HEK293 (cell line): Measurements from ENCODE around the gene GASK1B.

Experiments
- CTCF ChIA-PET: fragments of 350-600 bp; formaldehyde crosslinking; extraction: SDS; loops from one replicate; lab custom pipeline; 2021; ENCODE audit warnings: antibody characterized with exemption; lab: Yijun Ruan, JAX
- POLR2A ChIA-PET: fragments of 300-600 bp; formaldehyde crosslinking; extraction: SDS; loops from one replicate; lab custom pipeline; 2020; ENCODE audit warnings: antibody characterized with exemption, inconsistent platforms; lab: Yijun Ruan, JAX
- H3K27ac ChIP-seq: fragments of 200-500 bp; sonication (Bioruptor generic); 2 replicates; pipeline ENCODE4 v1.5.1; 2014; ENCODE audit warnings: low read depth, low read length, control low read depth, inconsistent platforms; ENCODE audit errors: extremely low read depth
- H3K36me3 ChIP-seq, 2 experiments: fragments of 200-500 bp in 1 of 2; sonication (Bioruptor generic) in 1 of 2; 1 replicate in 1 of 2; 2 replicates in 1 of 2; pipeline ENCODE4 v1.5.1; 2014 to 2017; ENCODE audit warnings: inconsistent platforms in 2 of 2, low read length in 2 of 2; ENCODE audit not compliant: control insufficient read depth in 2 of 2, insufficient read depth in 1 of 2
- H3K4me1 ChIP-seq: fragments of 200-500 bp; sonication (Bioruptor generic); 2 replicates; pipeline ENCODE4 v1.5.1; 2014; ENCODE audit warnings: mild to moderate bottlenecking, low read length, inconsistent platforms; ENCODE audit not compliant: control insufficient read depth, insufficient read depth
- H3K4me3 ChIP-seq: 2 replicates; pipeline ENCODE4 v1.5.1; 2011; ENCODE audit warnings: low read depth, mild to moderate bottlenecking, control low read depth, low read length, moderate library complexity
- H3K9me3 ChIP-seq: fragments of 200-500 bp; sonication (Bioruptor generic); 2 replicates; pipeline ENCODE4 v1.5.1; 2014; ENCODE audit warnings: low read depth, low read length, inconsistent platforms; ENCODE audit not compliant: control insufficient read depth, insufficient read depth
- HOXA7 ChIP-seq: sonication (generic); formaldehyde crosslinking; IDR thresholded peaks from 2 replicates; pipeline ENCODE4 v1.8.1; 2022; ENCODE audit warnings: missing genetic modification reagents, borderline replicate concordance
- RBAK ChIP-seq: fragments of 450-650 bp; formaldehyde crosslinking; IDR thresholded peaks from 2 replicates; pipeline ENCODE4 v1.5.1; 2016; ENCODE audit warnings: missing biosample characterization, missing genetic modification characterization
- SCRT1 ChIP-seq: fragments of 450-650 bp; formaldehyde crosslinking; IDR thresholded peaks from 2 replicates; pipeline ENCODE4 v1.5.1; 2016; ENCODE audit warnings: missing biosample characterization, missing genetic modification characterization, borderline replicate concordance
- SP3 ChIP-seq: fragments of 450-650 bp; formaldehyde crosslinking; IDR thresholded peaks from 2 replicates; pipeline ENCODE4 v1.5.1; 2016; ENCODE audit warnings: missing biosample characterization, missing genetic modification characterization
- TRIM28 ChIP-seq: IDR thresholded peaks from 2 replicates; pipeline ENCODE4 v1.6.1; 2011; ENCODE audit warnings: low read length, control low read depth, borderline replicate concordance
- YY2 ChIP-seq: fragments of 450-650 bp; formaldehyde crosslinking; IDR thresholded peaks from 2 replicates; pipeline ENCODE4 v1.5.1; 2016; ENCODE audit warnings: missing biosample characterization, missing genetic modification characterization
- ZBTB6 ChIP-seq: fragments of 450-650 bp; formaldehyde crosslinking; IDR thresholded peaks from 2 replicates; pipeline ENCODE4 v1.5.1; 2017; ENCODE audit warnings: missing biosample characterization, missing genetic modification characterization
- ZFHX2 ChIP-seq: fragments of 450-650 bp; formaldehyde crosslinking; conservative IDR thresholded peaks from 2 replicates; pipeline ENCODE4 v1.5.1; 2016; ENCODE audit warnings: missing biosample characterization, missing genetic modification characterization
- ZIC2 ChIP-seq: fragments of 450-650 bp; formaldehyde crosslinking; IDR thresholded peaks from 2 replicates; pipeline ENCODE4 v1.5.1; 2016; ENCODE audit warnings: missing biosample characterization, missing genetic modification characterization
- ZNF10 ChIP-seq: fragments of 450-650 bp; formaldehyde crosslinking; IDR thresholded peaks from 2 replicates; pipeline ENCODE4 v1.5.1; 2017; ENCODE audit warnings: missing biosample characterization, missing genetic modification characterization
- ZNF211 ChIP-seq: fragments of 450-650 bp; formaldehyde crosslinking; IDR thresholded peaks from 2 replicates; pipeline ENCODE4 v1.5.1; 2016; ENCODE audit warnings: low read depth, missing biosample characterization, missing genetic modification characterization
- ZNF239 ChIP-seq: fragments of 450-650 bp; formaldehyde crosslinking; IDR thresholded peaks from 2 replicates; pipeline ENCODE4 v1.5.1; 2016; ENCODE audit warnings: missing biosample characterization, missing genetic modification characterization
- ZNF335 ChIP-seq: fragments of 450-650 bp; formaldehyde crosslinking; conservative IDR thresholded peaks from 2 replicates; pipeline ENCODE4 v1.5.1; 2016; ENCODE audit warnings: missing biosample characterization, missing genetic modification characterization
- ZNF394 ChIP-seq: fragments of 450-650 bp; formaldehyde crosslinking; IDR thresholded peaks from 2 replicates; pipeline ENCODE4 v1.5.1; 2016; ENCODE audit warnings: missing biosample characterization, missing genetic modification characterization, mild to moderate bottlenecking, moderate library complexity, borderline replicate concordance
- ZNF433 ChIP-seq: fragments of 450-650 bp; formaldehyde crosslinking; IDR thresholded peaks from 2 replicates; pipeline ENCODE4 v1.5.1; 2016; ENCODE audit warnings: missing biosample characterization, missing genetic modification characterization, low read depth
- ZNF473 ChIP-seq: fragments of 450-650 bp; formaldehyde crosslinking; IDR thresholded peaks from 2 replicates; pipeline ENCODE4 v1.5.1; 2017; ENCODE audit warnings: missing biosample characterization, missing genetic modification characterization
- ZNF501 ChIP-seq: fragments of 450-650 bp; formaldehyde crosslinking; IDR thresholded peaks from 2 replicates; pipeline ENCODE4 v1.5.1; 2016; ENCODE audit warnings: missing biosample characterization, missing genetic modification characterization
- ZNF514 ChIP-seq: fragments of 450-650 bp; formaldehyde crosslinking; IDR thresholded peaks from 2 replicates; pipeline ENCODE4 v1.5.1; 2016; ENCODE audit warnings: missing biosample characterization, missing genetic modification characterization
- ZNF548 ChIP-seq: fragments of 450-650 bp; formaldehyde crosslinking; IDR thresholded peaks from 2 replicates; pipeline ENCODE4 v1.5.1; 2016; ENCODE audit warnings: missing biosample characterization, missing genetic modification characterization
- ZNF571 ChIP-seq: fragments of 450-650 bp; formaldehyde crosslinking; IDR thresholded peaks from 2 replicates; pipeline ENCODE4 v1.5.0; 2017; ENCODE audit warnings: missing biosample characterization, missing genetic modification characterization
- ZNF596 ChIP-seq: fragments of 450-650 bp; IDR thresholded peaks from 2 replicates; pipeline ENCODE4 v1.5.0; 2018; ENCODE audit warnings: missing biosample characterization, mild to moderate bottlenecking, missing genetic modification characterization, moderate library complexity
- ZNF791 ChIP-seq: fragments of 450-650 bp; formaldehyde crosslinking; IDR thresholded peaks from 2 replicates; pipeline ENCODE4 v1.5.1; 2016; ENCODE audit warnings: missing biosample characterization, missing genetic modification characterization
- ZSCAN30 ChIP-seq: fragments of 450-650 bp; IDR thresholded peaks from 2 replicates; pipeline ENCODE4 v1.5.1; 2018; ENCODE audit warnings: missing biosample characterization, mild to moderate bottlenecking, missing genetic modification characterization, moderate library complexity
- ZXDB ChIP-seq: fragments of 450-650 bp; formaldehyde crosslinking; IDR thresholded peaks from 2 replicates; pipeline ENCODE4 v1.5.1; 2016; ENCODE audit warnings: missing biosample characterization, missing genetic modification characterization
- TF ChIP-seq, protein P1 (sequence below): fragments of 450-650 bp; formaldehyde crosslinking; IDR thresholded peaks from 2 replicates; pipeline ENCODE4; 2016; ENCODE audit warnings: missing biosample characterization, missing genetic modification characterization
- TF ChIP-seq, protein P2 (sequence below): fragments of 450-650 bp; formaldehyde crosslinking; IDR thresholded peaks from 2 replicates; pipeline ENCODE4 v1.5.1; 2016; ENCODE audit warnings: missing biosample characterization, missing genetic modification characterization
- TF ChIP-seq, protein P3 (sequence below): fragments of 450-650 bp; formaldehyde crosslinking; IDR thresholded peaks from 2 replicates; pipeline ENCODE4 v1.5.0; 2017; ENCODE audit warnings: missing biosample characterization, missing genetic modification characterization, borderline replicate concordance
- TF ChIP-seq, protein P4 (sequence below): fragments of 450-650 bp; formaldehyde crosslinking; IDR thresholded peaks from 2 replicates; pipeline ENCODE4 v1.5.1; 2016; ENCODE audit warnings: missing biosample characterization, missing genetic modification characterization, low read depth

The GASK1B gene

GRCh38 chr4:158161551-158162354, 11.1 kb downstream of the GASK1B start:
- ChIA-PET CTCF (interaction anchor here (0.7 to 0.8 kb wide), 2 partner anchors 10 to 65 kb away, joined by 3 read pairs; no protein-coding TSS in a partner anchor), POLR2A (no interaction called here)
- H3K27ac ChIP-seq, result no peak overlapping the region
- TF ChIP-seq ZNF548 (tag by site-specific recombination), result no peak
- TF ChIP-seq RBAK (tag by site-specific recombination), result no peak
- TF ChIP-seq ZNF394 (tag by site-specific recombination), result no peak
- TF ChIP-seq YY2, result no peak
- TF ChIP-seq ZNF211 (tag by site-specific recombination), result no peak
- TF ChIP-seq, protein P1, sequence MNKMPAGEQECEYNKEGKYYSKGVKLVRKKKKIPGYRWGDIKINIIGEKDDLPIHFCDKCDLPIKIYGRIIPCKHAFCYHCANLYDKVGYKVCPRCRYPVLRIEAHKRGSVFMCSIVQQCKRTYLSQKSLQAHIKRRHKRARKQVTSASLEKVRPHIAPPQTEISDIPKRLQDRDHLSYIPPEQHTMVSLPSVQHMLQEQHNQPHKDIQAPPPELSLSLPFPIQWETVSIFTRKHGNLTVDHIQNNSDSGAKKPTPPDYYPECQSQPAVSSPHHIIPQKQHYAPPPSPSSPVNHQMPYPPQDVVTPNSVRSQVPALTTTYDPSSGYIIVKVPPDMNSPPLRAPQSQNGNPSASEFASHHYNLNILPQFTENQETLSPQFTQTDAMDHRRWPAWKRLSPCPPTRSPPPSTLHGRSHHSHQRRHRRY, result no peak
- no peak for TF ChIP-seq ZNF501 (tag by site-specific recombination)
- TF ChIP-seq, protein P2, sequence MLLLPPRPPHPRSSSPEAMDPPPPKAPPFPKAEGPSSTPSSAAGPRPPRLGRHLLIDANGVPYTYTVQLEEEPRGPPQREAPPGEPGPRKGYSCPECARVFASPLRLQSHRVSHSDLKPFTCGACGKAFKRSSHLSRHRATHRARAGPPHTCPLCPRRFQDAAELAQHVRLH (tag by site-specific recombination), result no peak
- TF ChIP-seq ZNF239, result no peak
- no peak for TF ChIP-seq TRIM28
- no peak for TF ChIP-seq ZNF335 (tag by site-specific recombination)
- TF ChIP-seq HOXA7 (CRISPR knock-in tag), result no peak
- no peak for TF ChIP-seq ZIC2 (tag by site-specific recombination)
- TF ChIP-seq ZSCAN30, result no peak
- no peak for TF ChIP-seq ZBTB6 (tag by site-specific recombination)
- no peak for TF ChIP-seq SCRT1 (tag by site-specific recombination)
- no peaks in the 10 kb centered on the region for H3K36me3 ChIP-seq
- H3K4me1 ChIP-seq, result no peaks in the 10 kb centered on the region
- H3K9me3 ChIP-seq, result no peaks in the 10 kb centered on the region
- H3K4me3 ChIP-seq, result no peak overlapping the region

GRCh38 chr4:158159718-158160094, 13.1 kb downstream of the GASK1B start:
- CTCF ChIA-PET, result no interaction called here
- H3K4me1 ChIP-seq, result no peaks in the 10 kb centered on the region
- no peaks in the 10 kb centered on the region for H3K9me3 ChIP-seq
- no peaks in the 10 kb centered on the region for H3K36me3 ChIP-seq
- no peak for TF ChIP-seq ZNF433 (tag by site-specific recombination)
- no peak for TF ChIP-seq SP3 (tag by site-specific recombination)
- TF ChIP-seq ZXDB (tag by site-specific recombination), result no peak
- no peak for TF ChIP-seq ZNF10
- no peak for TF ChIP-seq ZNF791 (tag by site-specific recombination)
- TF ChIP-seq ZNF514 (tag by site-specific recombination), result no peak
- no peak for TF ChIP-seq ZNF571 (tag by site-specific recombination)
- TF ChIP-seq, protein P3, sequence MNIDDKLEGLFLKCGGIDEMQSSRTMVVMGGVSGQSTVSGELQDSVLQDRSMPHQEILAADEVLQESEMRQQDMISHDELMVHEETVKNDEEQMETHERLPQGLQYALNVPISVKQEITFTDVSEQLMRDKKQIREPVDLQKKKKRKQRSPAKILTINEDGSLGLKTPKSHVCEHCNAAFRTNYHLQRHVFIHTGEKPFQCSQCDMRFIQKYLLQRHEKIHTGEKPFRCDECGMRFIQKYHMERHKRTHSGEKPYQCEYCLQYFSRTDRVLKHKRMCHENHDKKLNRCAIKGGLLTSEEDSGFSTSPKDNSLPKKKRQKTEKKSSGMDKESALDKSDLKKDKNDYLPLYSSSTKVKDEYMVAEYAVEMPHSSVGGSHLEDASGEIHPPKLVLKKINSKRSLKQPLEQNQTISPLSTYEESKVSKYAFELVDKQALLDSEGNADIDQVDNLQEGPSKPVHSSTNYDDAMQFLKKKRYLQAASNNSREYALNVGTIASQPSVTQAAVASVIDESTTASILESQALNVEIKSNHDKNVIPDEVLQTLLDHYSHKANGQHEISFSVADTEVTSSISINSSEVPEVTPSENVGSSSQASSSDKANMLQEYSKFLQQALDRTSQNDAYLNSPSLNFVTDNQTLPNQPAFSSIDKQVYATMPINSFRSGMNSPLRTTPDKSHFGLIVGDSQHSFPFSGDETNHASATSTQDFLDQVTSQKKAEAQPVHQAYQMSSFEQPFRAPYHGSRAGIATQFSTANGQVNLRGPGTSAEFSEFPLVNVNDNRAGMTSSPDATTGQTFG, result no peak
- TF ChIP-seq ZNF596, result no peak
- no peak for TF ChIP-seq HOXA7 (CRISPR knock-in tag)
- no peak for TF ChIP-seq ZFHX2 (tag by site-specific recombination)
- TF ChIP-seq ZNF473 (tag by site-specific recombination), result no peak
- TF ChIP-seq, protein P4, sequence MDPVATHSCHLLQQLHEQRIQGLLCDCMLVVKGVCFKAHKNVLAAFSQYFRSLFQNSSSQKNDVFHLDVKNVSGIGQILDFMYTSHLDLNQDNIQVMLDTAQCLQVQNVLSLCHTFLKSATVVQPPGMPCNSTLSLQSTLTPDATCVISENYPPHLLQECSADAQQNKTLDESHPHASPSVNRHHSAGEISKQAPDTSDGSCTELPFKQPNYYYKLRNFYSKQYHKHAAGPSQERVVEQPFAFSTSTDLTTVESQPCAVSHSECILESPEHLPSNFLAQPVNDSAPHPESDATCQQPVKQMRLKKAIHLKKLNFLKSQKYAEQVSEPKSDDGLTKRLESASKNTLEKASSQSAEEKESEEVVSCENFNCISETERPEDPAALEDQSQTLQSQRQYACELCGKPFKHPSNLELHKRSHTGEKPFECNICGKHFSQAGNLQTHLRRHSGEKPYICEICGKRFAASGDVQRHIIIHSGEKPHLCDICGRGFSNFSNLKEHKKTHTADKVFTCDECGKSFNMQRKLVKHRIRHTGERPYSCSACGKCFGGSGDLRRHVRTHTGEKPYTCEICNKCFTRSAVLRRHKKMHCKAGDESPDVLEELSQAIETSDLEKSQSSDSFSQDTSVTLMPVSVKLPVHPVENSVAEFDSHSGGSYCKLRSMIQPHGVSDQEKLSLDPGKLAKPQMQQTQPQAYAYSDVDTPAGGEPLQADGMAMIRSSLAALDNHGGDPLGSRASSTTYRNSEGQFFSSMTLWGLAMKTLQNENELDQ, result no peak
- no peak overlapping the region for H3K27ac ChIP-seq
- H3K4me3 ChIP-seq, result no peak overlapping the region
- POLR2A ChIA-PET, result no interaction called here
